ENCODE measurements around the gene DBT.

DNA sequence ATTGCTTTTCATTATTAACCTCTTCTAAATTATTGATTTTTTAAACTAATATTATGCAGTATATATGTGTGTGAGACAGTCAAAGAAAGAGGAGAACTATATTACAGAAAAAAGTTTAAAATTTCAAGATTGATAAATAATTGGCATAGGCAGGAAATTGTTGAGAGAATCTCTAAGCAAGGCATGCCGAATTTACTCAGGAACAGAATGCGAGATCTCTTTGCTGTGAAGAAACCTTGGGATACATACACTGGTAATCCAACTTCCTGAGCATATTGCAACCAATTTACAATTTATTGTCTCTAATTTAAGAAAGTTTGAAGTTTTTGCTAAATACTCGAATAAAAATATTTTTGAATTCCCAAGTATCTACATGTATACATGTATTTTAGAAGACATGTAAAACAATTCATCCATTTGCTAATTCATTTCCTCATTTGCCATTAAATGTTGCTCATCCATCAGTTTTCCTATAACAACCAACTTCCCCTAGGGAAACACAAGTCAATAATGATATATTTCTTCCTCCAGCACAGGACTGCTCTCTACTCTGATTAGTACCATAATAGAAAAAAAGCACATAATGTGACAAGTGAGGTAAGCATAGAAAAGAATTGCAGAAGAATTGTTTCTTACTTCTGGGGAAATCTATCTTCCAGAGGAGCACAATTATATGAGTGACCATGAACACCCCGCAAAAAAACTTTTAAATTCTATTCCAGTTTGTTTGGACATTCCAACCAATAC is 72.2 kb downstream of the DBT start:
- no peak for TF ChIP-seq CTCF (IDR thresholded peaks at IDR 0.05)
- no peak for TF ChIP-seq EP300 (IDR thresholded peaks at IDR 0.05)

Data from tibial nerve (tissue), 4 donors.